Esophagus squamous epithelium (tissue), 5 donors: ENCODE data around the gene IL20RB. TPM values are rescaled to one million over a fixed set of nuclear protein-coding genes. Genes with fewer than 3 reads are reported as not detected.

ENCODE experiments used
- DNase-seq: peaks from one replicate; lab custom pipeline; 2025; lab: John Stamatoyannopoulos, UW
- H3K27ac ChIP-seq, 4 donors: fragments of 200-600 bp; sonication (generic); one replicate each; pipeline ENCODE4 v1.5.1; 2016 to 2019; ENCODE audit warnings: mild to moderate bottlenecking in 1 of 4
- H3K27me3 ChIP-seq, 4 donors: fragments of 200-600 bp; sonication (generic); 1 replicate in 3 of 4; 2 replicates in 1 of 4; pipeline versions ENCODE4 v1.5.1 to v1.6.0; 2017 to 2021; ENCODE audit warnings: antibody characterized with exemption in 1 of 4
- H3K36me3 ChIP-seq, 3 donors: fragments of 200-600 bp; sonication (generic); one replicate each; pipeline ENCODE4 v1.5.1; 2016 to 2019
- H3K4me1 ChIP-seq, 3 donors: fragments of 200-600 bp; sonication (generic); one replicate each; pipeline ENCODE4 v1.5.1; 2017 to 2019
- H3K4me3 ChIP-seq, 4 donors: fragments of 200-600 bp; sonication (generic); 1 replicate in 3 of 4; 2 replicates in 1 of 4; pipeline ENCODE4 v1.5.1; 2016 to 2019; ENCODE audit warnings: mild to moderate bottlenecking in 2 of 4, moderate library complexity in 1 of 4
- H3K9me3 ChIP-seq, 3 donors: fragments of 200-600 bp; sonication (generic); one replicate each; pipeline ENCODE4 v1.5.1; 2016 to 2019
- CTCF ChIP-seq, 6 experiments: fragments of 450-650 bp in 4 of 6; fragments of 200-600 bp in 2 of 6; sonication (generic) in 2 of 6; IDR thresholded peaks; one replicate each; pipeline ENCODE4 v1.5.1; 2016 to 2019; ENCODE audit warnings: antibody characterized with exemption in 6 of 6, mild to moderate bottlenecking in 4 of 6, moderate library complexity in 4 of 6
- POLR2A ChIP-seq, 4 donors: fragments of 450-650 bp; IDR thresholded peaks; one replicate each; pipeline ENCODE4 v1.6.1; 2017; ENCODE audit warnings: antibody characterized with exemption in 4 of 4, mild to moderate bottlenecking in 4 of 4, moderate library complexity in 3 of 4
- WGBS, 2 donors: methylation state at CpG; one replicate each; pipeline ENCODE4 v1.1.5; 2018; 5-methylcytosine and 5-hydroxymethylcytosine counted together
- intact Hi-C: fragments of 100-400 bp; cut with DNase I; formaldehyde crosslinking; loops from one replicate; pipeline ENCODE4 v1.15.0; 2022
- total RNA-seq, 4 donors: library from RNA; depleted of rRNA; stranded (reverse); fragments of >200 nt; gene quantifications; one replicate each; pipeline ENCODE4 v1.1.0, GENCODE V29; 2016
- donor health status: DM: yes; HTN: yes; CAD: no.

The IL20RB gene
- total RNA-seq, 4 donors from 2014 or later: 95.1 to 112 (median 105) TPM

GRCh38 chr3:137039570-137039969, 81.8 kb downstream of the IL20RB start:
- DNase-seq: no peak
- Histone ChIP-seq H3K4me1 (no peaks in the 10 kb centered on the region), H3K27me3 (peaks cover 0 to 11% (median 0%) of the 10 kb centered on the region in 4 donors), H3K27ac (no peak overlapping the region), H3K9me3 (no peaks in the 10 kb centered on the region), H3K36me3 (peaks cover 0 to 23% (median 0%) of the 10 kb centered on the region in 3 donors), H3K4me3 (no peak overlapping the region)
- no peak for TF ChIP-seq CTCF (IDR thresholded peaks at IDR 0.05)
- no peak for TF ChIP-seq POLR2A (IDR thresholded peaks at IDR 0.05)
- intact Hi-C loops: no loop called here

- H3K4me3 ChIP-seq: no peak overlapping the region
- H3K36me3 ChIP-seq: peaks cover 0 to 33% (median 0%) of the 10 kb centered on the region in 3 donors
- H3K9me3 ChIP-seq: no peaks in the 10 kb centered on the region
- WGBS, 2 donors: 80 to 84% methylated on average over 2 of the region's 2 CpGs
- no peak for DNase-seq
- intact Hi-C loops: no loop called here
- H3K27me3 ChIP-seq: peaks cover 0 to 5% (median 0%) of the 10 kb centered on the region in 4 donors
- TF ChIP-seq CTCF (IDR thresholded peaks at IDR 0.05): no peak
- no peak for TF ChIP-seq POLR2A (IDR thresholded peaks at IDR 0.05)
- no peaks in the 10 kb centered on the region for H3K4me1 ChIP-seq
- no peak overlapping the region for H3K27ac ChIP-seq
Observed at GRCh38 chr3:137041251-137041650, 83.5 kb downstream of the IL20RB start.

- Histone ChIP-seq H3K36me3 (peaks cover 0 to 37% (median 0%) of the 10 kb centered on the region in 3 donors), H3K27ac (no peak overlapping the region), H3K4me3 (no peak overlapping the region), H3K4me1 (no peaks in the 10 kb centered on the region), H3K9me3 (no peaks in the 10 kb centered on the region), H3K27me3 (peaks cover 0 to 5% (median 0%) of the 10 kb centered on the region in 4 donors)
- intact Hi-C loops: no loop called here
- TF ChIP-seq CTCF (IDR thresholded peaks at IDR 0.05) (no peak), POLR2A (IDR thresholded peaks at IDR 0.05) (no peak)
- 66 to 89% methylated on average over 4 of the region's 4 CpGs for WGBS, 2 donors
- DNase-seq: no peak
Observed at GRCh38 chr3:137041686-137042085, 83.9 kb downstream of the IL20RB start.

GRCh38 chr3:137046747-137047146, 89.0 kb downstream of the IL20RB start:
- H3K27ac ChIP-seq: no peak overlapping the region
- 68 to 84% methylated on average over 4 of the region's 4 CpGs for WGBS, 2 donors
- peaks cover 0 to 55% (median 0%) of the 10 kb centered on the region in 3 donors for H3K36me3 ChIP-seq
- intact Hi-C loops: no loop called here
- DNase-seq: no peak
- H3K9me3 ChIP-seq: no peaks in the 10 kb centered on the region
- no peak for TF ChIP-seq POLR2A (IDR thresholded peaks at IDR 0.05)
- no peak for TF ChIP-seq CTCF (IDR thresholded peaks at IDR 0.05)
- H3K4me1 ChIP-seq: no peaks in the 10 kb centered on the region
- H3K4me3 ChIP-seq: no peak overlapping the region
- peaks cover 0 to 21% (median 0%) of the 10 kb centered on the region in 4 donors for H3K27me3 ChIP-seq

GRCh38 chr3:137047240-137047639, 89.5 kb downstream of the IL20RB start:
- TF ChIP-seq CTCF (IDR thresholded peaks at IDR 0.05): no peak
- TF ChIP-seq POLR2A (IDR thresholded peaks at IDR 0.05): no peak
- DNase-seq: no peak
- intact Hi-C loops: no loop called here
- Histone ChIP-seq H3K27ac (no peak overlapping the region), H3K4me3 (no peak overlapping the region), H3K9me3 (no peaks in the 10 kb centered on the region), H3K4me1 (no peaks in the 10 kb centered on the region), H3K36me3 (peaks cover 0 to 54% (median 0%) of the 10 kb centered on the region in 3 donors), H3K27me3 (peaks cover 0 to 21% (median 0%) of the 10 kb centered on the region in 4 donors)
- WGBS, 2 donors: 71 to 98% methylated on average over 4 of the region's 4 CpGs
